Pons (tissue), 1 donor: ENCODE data around the gene TIMP2.
"Not testable (repeated sequence)": the region's sequence is repeated elsewhere in the genome, so short reads cannot be mapped to it uniquely, and the experiment has no call there.

Source experiments
- DNase-seq: peaks from one replicate; pipeline ENCODE4 v3.0.0-alpha.2; 2016; ENCODE audit warnings: low spot score

Gene TIMP2

DNA sequence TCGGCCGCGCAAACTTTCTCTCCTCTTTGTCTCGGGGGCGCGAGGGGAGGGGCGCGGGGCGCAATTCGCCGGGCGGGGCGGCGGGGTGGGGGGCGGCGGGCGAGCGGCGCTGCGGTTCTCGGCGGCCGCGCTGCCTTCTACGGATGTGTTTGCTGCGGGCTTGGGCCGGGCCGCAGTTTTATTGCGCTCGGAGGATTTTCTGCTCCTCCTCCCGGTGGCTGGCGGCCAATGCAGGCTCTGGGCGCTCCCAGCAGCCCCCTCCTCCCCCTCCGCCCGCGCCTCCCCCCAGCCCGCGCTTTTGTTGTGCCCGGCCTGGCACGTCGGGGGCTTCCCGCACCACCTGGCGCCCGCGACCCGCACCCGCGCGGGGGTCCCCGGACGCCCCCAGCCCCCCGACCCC is at the start of gene TIMP2:
Gene TIMP2 (minus strand): TSS at position 154 of the 400 bp plus-strand sequence. CDS start 299 bp downstream, outside the sequence.
- DNase-seq, result peak; percentile 76

DNA sequence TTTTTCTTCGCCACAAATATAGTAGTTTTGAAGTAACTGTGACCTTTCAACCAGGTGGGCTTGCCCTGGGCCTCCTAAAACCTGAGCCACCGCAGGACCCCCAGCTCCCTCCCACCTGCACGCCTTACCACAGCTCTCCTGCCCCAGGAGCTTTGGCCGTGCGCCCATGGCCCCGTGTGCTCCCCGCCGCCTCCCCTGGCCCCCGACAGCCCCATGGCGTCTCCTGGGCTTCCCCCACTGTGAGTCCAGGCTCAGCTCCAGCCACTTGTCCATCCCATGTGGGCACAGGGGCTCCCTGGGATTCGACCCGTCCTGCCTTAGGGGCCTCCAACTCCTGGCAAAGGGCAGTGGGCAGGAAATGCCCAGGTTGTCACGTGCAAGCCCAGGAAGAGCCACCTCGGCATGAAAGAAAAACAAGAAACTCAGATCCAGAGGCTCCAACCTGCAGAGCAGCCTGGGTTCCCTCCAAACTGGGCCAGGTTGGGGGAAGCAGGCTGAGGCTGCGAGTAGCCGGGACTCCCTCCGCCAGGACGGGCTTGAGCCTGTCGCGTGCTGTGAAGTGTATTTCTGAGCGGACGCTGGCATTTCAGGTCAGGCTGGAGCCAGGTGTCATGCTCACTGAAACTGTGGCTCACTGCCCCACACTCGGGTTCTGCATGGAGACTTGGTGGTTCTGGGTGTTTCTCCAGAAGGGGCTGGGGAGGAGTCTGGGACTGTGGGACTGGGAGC is 48.8 kb upstream of the TIMP2 start:
- no peak for DNase-seq

GRCh38 chr17:78973196-78973595 is 48.0 kb upstream of the TIMP2 start:
- DNase-seq, result no peak

GRCh38 chr17:78972507-78973105 is 47.4 kb upstream of the TIMP2 start:
- DNase-seq, result no peak

GRCh38 chr17:78971756-78972506 is 46.7 kb upstream of the TIMP2 start:
- DNase-seq, result no peak

GRCh38 chr17:78970834-78971755 is 45.9 kb upstream of the TIMP2 start:
- DNase-seq, result peak; percentile 78

GRCh38 chr17:78969865-78970264 is 44.7 kb upstream of the TIMP2 start:
- DNase-seq, result no peak

DNA sequence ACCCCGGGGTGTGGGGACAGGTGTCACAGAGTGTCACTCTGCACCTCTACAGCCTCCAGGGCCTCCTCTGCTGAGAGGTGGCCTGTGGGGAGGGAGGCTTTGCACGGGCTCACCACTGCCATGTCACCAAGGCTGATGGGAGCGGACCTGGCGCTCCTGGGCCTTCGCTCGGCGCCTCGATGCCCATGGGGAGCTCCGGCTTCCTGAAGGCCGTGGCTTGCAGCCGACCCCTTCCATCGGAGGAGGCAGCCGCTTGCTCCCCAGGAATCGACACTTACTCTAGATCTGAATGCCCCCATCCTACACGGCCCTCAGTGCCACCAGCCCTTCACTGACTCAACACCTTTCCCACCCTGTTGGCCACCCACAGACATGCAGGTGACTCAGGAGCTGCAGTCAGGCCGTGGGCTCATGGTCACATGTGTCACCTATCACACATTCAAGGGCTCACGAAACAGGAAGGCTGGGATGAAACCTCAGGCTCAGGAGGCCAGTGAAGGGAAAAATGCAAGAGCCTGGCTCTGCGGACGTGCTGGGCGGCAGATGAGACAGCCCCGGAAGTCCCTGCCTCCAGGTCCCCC is 42.7 kb upstream of the TIMP2 start:
- no peak for DNase-seq

- no peak for DNase-seq
Observed at GRCh38 chr17:78966910-78967600, 41.9 kb upstream of the TIMP2 start.

- no peak for DNase-seq
Observed at GRCh38 chr17:78966123-78966813, 41.1 kb upstream of the TIMP2 start.

- DNase-seq, result no peak
Observed at GRCh38 chr17:78965491-78965924, 40.3 kb upstream of the TIMP2 start.

DNA sequence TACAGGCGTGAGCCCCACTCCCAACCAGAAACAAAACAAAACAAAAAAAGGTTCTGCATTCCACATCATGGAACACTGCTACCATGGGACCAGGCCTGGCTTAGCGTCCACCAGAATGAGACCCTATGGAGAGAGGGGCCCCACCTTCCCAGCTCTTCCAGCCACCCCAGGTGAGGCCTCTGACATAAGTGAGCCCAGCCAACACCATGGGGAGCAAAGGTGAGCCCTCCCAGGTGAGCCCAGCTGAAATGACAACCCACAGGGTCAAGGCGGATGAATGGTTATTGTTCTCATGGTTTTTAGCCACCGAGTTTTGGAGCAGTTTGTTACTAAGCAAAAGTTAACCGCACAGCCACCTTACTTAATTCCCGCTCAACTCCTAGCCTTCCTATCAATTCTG is 38.2 kb upstream of the TIMP2 start:
- DNase-seq, result no peak

- not testable (repeated sequence) for DNase-seq
Observed at GRCh38 chr17:78962984-78963348, 37.8 kb upstream of the TIMP2 start.

DNA sequence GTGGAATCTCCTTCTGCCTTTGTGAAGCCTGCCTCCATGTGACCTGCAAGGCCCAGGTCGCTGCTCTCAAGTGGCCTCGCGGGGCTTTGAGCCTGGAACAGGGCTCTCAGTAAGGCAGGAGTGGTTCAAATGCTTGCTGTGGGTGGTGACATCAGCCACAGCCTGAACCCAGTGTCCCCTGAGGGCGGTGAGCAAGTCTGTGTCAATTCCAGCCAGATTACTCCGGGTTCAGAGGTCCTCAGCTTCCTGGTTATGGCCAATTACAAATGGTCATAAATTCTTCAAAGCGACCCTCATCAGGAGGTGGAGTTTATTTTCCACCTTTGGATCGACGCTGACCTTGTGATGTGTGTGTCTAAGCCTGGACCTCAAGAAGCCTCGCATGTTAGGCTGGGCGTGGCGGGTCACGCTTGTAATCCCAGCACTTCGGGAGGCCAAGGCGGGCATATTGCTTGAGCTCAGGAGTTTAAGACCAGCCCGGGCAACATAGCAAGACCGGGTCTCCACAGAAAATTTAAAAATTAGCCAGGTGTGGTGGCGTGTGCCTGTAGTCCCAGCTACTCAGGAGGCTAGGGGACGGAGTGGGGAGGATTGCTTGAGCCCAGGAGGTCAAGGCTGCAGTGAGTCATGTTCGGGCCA is 37.3 kb upstream of the TIMP2 start:
- DNase-seq, result no peak

DNA sequence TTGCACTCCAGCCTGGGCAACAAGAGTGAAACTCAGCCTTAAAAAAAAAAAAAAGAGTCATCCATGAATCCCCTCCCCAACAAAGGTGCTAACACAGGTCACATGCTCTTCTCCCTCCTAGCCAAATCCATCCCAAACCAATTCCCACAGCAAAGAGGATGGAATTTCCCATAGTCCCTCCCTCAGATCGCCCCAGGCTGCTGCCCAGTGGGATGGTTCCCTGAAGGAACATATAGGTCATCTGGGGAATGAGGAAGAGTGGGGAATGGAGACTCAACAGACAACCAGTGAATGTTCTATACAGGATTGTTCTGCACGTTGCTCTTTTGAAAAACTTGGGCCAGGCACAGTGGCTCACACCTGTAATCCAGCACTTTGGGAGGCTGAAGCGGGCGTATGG is 36.4 kb upstream of the TIMP2 start:
- no peak for DNase-seq

- no peak for DNase-seq
Observed at GRCh38 chr17:78960928-78961327, 35.7 kb upstream of the TIMP2 start.

DNA sequence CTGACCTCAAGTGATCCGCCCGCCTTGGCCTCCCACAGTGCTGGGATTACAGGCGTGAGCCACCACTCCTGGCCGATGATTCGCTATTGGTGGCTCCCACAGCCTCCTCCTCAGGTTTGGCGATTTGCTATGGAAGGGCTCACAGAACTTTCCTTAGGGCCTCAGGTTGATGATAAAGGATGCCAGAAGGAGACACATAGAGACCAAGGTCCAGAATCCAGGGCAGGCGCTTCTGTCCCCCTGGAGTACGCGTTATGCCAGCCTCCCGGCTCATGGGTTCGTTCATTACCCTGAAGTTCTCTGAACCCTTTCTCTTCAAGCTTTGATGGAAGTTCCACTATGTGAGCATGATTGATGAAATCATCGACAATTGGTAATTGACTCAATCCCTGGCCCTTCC is 34.6 kb upstream of the TIMP2 start:
- DNase-seq, result no peak

GRCh38 chr17:78958641-78959127 is 33.5 kb upstream of the TIMP2 start:
- DNase-seq, result no peak

DNA sequence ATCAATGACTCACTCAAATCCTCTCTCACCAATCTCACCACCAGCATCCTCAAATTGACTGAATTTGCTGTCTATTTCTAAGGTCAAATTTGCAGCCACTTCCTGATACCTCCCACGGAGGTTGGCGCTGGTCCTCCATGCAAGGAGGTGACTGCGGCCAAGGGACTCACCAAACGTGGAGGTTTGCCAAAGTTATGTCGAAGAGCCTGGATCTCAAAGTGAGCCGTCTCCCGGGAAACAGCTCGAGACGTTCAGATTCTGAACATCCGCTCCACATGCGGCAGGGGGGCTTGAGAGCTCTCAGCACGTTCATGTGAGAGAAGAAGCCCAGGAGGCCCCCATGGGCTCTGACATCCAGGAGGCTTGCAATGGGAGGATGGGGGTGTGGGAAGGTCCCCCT is 31.9 kb upstream of the TIMP2 start:
- DNase-seq, result no peak

GRCh38 chr17:78956254-78956653 is 31.1 kb upstream of the TIMP2 start:
- DNase-seq, result no peak
